HUDEP-2 (cell line): ENCODE results near the gene HJV.

Experiments used
- DNase-seq, 76 experiments: peaks; one replicate each; lab custom pipeline; 2025; ENCODE audit not compliant: unreplicated experiment in 76 of 76; lab: John Stamatoyannopoulos, UW

HJV gene

GRCh38 chr1:146022403-146023127 is 1.0 kb upstream of the HJV start:
- no peak for DNase-seq

GRCh38 chr1:146021050-146021445 is 487 bp downstream of the HJV start:
- no peak for DNase-seq

- no peak for DNase-seq
Measured at GRCh38 chr1:146020058-146021049, 1.2 kb downstream of the HJV start.

DNA sequence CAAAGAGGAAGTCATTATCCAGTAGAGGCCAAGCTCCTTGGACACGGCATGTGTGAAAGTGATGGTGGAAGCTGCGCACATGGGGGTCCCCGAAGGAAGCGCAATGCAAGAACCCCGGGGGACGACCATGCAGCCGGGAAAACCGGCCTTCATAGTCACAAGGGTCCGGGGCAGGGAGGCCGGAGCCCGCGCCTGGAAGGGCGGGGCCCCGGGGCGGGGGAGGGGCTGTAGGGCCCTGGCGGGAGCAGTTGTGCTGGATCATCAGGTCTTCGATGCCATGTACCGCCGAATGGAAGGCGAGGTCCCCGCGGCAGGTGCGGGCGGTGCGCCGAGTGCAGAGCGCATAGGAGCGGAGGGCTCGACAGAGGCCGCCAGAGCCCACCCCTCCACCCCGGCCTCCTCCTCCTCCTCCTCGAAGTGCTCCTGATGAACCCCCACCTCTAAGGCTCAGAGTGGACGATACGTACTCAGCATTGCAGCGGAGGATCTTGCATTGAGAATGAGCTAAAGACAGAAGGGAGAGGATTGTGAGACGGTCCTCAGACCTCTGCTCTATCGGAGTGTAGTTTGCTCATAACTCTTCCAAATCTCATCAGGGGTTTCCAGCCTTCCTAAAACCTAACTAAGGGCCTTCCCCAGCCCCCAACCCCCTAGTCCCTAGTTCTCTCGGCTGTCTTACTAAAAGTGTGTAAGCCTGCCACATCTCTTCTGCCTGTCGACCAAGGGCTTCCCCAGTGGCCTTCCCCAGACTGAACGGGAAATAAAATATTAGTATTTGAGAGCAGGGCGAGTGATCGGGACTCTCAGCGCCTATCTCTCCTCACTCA is 2.1 kb downstream of the HJV start:
- DNase-seq = no peak

DNA sequence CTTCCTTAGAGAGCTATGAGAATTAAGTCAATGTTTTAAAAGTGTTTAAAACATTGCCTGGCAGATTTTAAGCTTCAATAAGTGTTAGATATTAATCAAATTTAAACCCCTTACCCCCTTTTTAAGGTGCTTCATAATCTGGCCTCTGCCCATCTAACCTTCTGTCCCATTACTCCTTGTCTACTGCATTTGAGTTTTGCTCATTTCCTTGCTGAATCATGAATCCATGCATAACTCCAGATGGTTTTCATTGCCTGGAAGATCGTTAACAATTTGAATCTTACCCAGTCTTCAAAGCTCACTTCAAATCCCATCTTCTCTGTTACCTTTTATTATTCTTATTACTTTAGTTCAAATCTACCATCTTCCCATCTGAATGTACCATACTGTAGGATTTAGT is 4.6 kb downstream of the HJV start:
- DNase-seq = no peak

DNA sequence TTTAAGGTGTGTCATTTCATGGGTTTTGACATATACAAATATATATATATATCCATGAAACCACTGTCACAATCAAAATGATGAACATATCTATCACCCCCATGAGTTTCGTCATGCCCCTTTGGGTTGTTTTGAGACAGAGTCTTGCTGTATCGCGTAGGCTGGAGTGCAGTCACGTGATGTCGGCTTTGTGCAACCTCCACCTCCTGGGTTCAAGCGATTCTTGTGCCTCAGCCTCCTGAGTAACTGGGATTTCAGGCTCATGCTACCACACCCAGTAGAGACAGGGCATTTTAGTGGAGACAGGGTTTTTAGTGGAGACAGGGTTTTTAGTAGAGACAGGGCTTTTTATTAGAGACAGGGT is 8.0 kb downstream of the HJV start:
- DNase-seq = no peak

GRCh38 chr1:146012703-146013558 is 8.6 kb downstream of the HJV start:
- peak in 40 of 76 experiments; percentile 7 to 79 (median 54) for DNase-seq

DNA sequence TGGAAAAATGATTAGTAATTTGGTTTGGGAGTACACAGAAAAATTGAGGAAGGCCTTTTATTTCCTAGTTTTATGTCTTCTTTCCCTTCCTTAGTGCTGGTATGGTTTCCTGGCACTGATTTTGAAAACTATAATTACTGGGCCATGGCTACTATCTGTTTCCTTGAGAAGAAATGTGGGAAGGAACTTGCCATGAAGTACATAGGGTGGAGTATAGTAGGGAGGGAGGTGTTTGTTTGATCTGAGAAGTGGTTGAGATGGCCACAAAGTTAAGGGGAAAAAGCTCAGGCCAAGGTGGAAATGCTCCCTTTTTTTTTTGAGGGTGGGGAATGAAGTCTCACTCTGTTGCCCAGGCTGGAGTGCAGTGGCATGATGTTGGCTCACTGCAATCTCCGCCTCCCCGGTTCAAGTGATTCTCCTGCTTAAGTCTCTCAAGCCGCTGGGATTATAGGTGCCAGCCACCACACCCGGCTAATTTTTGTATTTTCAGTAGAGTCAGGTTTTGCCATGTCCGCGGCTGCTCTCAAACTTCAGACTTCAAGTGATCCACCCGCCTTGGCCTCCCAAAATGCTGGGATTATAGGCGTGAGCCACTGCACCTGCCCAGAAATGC is 11.3 kb downstream of the HJV start:
- no peak for DNase-seq

DNA sequence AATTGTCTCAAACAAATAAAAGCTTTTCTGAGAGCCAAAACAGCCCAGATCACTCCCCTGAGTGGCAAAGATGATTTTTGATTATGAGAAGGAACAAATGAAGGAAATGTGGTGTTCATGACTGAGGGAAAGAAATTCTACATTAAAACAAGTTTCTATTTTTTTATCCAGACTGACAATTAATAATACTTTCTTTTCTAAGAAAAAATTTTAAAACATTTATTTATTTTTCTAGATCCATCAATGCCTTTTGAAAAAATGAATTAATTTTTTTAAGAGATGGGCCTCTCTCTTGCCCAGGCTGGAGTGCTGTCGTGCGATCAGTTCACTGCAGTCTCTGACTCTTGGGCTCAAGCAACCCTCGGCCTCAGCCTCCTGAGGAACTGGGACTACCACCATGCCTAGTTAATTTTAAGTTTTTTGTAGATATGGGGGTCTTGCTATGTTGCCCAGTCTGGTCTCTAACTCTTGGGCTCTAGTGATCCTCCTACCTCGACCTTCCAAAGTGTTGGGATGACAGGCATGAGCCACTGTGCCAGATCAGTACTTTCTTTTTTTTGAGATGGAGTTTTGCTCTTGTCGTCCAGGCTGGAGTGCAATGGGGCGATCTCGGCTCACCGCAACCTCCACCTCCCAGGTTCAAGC is 13.9 kb downstream of the HJV start:
- no peak for DNase-seq

DNA sequence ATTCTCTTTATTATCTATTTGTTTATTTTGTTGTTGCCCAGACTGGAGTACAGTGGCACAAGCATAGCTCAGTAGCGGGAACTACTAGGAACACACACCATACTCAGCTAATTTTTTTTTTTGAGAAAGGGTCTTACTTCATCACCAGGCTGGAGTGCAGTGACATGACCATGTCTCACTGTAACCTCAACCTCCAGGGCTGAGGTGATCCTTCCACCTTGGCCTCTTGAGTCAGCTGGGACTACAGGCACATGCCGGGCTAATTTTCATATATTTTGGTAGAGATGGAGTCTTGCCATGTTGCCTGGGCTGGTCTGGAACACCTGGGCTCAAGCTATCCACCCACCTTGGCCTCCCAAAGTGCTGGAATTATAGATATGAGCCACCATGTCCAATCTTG is 19.8 kb downstream of the HJV start:
- no peak for DNase-seq

- DNase-seq = peak in 1 of 76 experiments; percentile 32
Measured at GRCh38 chr1:145999321-146000024, 22.1 kb downstream of the HJV start.

DNA sequence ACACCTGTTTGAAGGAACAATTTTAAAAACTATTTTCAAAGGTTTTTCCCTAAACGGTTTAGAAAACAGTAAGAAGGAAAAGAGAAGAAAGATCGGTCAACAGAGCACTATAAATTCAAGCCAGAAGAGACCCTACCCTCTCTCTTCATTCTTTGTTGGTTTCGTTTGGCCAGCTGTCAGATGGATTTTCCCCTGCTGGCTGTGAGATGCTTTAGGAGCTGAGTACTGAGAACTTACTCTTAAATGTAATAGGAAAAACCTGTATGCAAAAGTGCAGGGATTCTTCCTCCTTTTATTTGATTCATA is 23.9 kb downstream of the HJV start:
- DNase-seq = peak in 1 of 76 experiments; percentile 11

GRCh38 chr1:145997016-145997717 is 24.4 kb downstream of the HJV start:
- peak in 19 of 76 experiments; percentile 8 to 61 (median 34) for DNase-seq

GRCh38 chr1:145996433-145997015 is 25.0 kb downstream of the HJV start, which contains the start of gene TXNIP:
TSS of gene TXNIP (minus strand) at chr1:145996579. CDS start at chr1:145996266, 313 bp downstream.
- DNase-seq = peak in 75 of 76 experiments; percentile 41 to 98 (median 95)

DNA sequence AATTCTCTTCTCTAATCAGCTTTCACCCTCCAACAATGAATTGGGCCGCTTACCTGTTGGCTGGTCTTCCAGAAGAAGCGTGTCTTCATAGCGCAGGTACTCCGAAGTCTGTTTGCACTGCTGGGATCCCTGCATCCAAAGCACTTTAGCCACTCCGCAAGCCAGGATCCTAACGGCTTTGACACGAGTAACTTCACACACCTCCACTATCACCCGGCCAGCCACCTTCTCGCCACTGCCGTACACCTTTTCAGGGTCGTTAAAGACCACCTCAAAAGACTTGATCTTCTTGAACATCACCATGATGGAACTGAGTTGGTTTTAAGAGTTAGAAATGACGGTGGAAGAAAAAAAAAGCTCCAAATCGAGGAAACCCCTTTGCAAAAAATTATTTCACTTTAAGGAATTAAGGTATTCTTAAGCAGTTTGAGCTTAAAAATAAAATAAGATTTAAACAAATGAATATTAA is 25.5 kb downstream of the HJV start:
- DNase-seq = peak in 4 of 76 experiments; percentile 14 to 37 (median 22)

DNA sequence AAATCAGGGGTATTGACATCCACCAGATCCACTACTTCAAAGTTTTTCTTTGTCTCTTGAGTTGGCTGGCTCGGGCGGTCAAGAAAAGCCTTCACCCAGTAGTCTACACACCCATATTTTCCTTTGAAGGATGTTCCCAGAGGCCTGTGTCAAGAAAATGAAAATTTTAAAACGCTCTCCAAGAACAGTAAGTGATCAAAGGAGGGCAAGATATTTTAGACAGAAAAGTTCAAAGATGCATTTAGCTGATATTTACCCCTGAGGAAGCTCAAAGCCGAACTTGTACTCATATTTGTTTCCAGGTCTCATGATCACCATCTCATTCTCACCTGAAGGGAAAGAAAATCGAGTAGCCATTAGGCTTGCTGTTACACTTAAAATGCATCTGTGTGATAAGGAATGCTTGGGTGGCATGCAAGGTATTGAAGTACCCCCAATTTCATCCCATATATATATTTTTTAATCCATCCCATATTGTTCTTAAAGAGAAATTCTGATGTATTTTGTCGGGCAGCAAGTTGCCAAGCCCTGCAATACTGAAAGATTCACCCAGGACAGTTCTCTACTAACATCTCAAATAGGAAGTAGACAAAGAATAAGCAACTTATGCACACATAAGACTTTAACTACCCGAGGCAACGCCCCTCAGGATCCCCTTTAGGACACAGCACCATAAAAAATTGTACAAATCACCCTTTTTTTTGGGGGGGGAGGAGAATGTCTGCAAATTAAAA is 26.2 kb downstream of the HJV start:
- DNase-seq = no peak
